ENCODE measurements around the gene DGKD. TPM values are rescaled to one million over a fixed set of nuclear protein-coding genes. Genes with fewer than 3 reads are reported as not detected.

The DGKD gene
- total RNA-seq, 1 donor from 2014 or later: 17.7 TPM

DNA sequence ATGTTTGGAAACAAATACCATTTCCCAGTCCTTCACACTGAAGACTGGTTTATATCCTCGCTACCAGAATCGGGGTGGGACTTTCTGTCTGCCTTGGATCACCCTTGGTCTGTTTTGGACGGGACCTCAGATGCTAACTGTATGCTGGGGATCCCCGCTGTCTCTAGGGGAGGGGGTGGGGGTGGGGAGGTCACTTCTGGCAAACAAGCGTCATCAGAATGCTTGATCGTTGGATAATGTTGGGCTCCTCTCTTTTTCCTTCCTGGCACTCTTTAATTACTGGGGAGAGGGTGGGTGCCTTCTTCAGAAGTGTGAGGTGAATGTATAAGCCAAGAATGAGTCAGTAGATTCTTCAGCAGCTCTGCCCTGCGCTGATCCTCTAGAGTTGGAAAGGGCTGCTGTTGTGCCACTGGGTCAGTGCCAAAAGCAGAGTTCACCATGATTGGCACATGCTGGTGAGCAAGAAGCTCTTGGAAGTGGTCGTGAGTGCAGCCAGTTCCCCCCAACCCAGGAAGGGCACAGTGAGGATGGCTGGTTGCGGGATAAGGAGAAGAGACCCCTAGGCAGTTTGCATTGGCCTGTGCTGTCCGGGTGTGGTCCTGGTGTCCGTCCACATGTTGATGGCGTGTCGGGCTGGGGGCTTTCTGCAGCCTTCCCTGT, 32.2 kb downstream of the DGKD start:
- no peak for FAIRE-seq
- Histone ChIP-seq H3K79me2 (ENCODE audit: insufficient read depth, low read length) (peaks cover 21% of the 10 kb centered on the region), H2AFZ (ENCODE audit: low read depth, low read length) (no peak overlapping the region), H3K9ac (ENCODE audit: low read length) (peak overlapping the region; percentile 48), H3K27me3 (ENCODE audit: insufficient read depth, low read length) (no peaks in the 10 kb centered on the region), H3K4me3 (ENCODE audit: insufficient read depth, low read depth, low read length) (no peak overlapping the region), H3K4me1 (ENCODE audit: insufficient read depth, low read length) (peaks cover 23% of the 10 kb centered on the region), H3K9me3 (ENCODE audit: insufficient read depth, low read depth, low read length) (no peaks in the 10 kb centered on the region), H3K36me3 (ENCODE audit: insufficient read depth, low read length) (no peaks in the 10 kb centered on the region), H3K4me2 (ENCODE audit: low read length) (peak overlapping the region; percentile 26), H4K20me1 (ENCODE audit: insufficient read depth, low read length) (peaks cover 46% of the 10 kb centered on the region), H3K27ac (ENCODE audit: low read depth, low read length) (no peak overlapping the region)
- peak; percentile 54 for DNase-seq (ENCODE audit: low read depth)
- H3K4me3 Mint-ChIP-seq (ENCODE audit: unreplicated experiment): no peak overlapping the region
- no peak overlapping the region for H3K27ac Mint-ChIP-seq (ENCODE audit: unreplicated experiment)
- no peaks in the 10 kb centered on the region for H3K9me3 Mint-ChIP-seq (ENCODE audit: unreplicated experiment)
- H3K4me1 Mint-ChIP-seq (ENCODE audit: low read depth, unreplicated experiment): peaks cover 20% of the 10 kb centered on the region
- H3K36me3 Mint-ChIP-seq (ENCODE audit: low read depth, unreplicated experiment): peaks cover 3% of the 10 kb centered on the region
- TF ChIP-seq EZH2 (IDR thresholded peaks at IDR 0.05; ENCODE audit: insufficient read depth, low read length): no peak
- TF ChIP-seq CTCF (IDR thresholded peaks at IDR 0.05; ENCODE audit: insufficient read depth, low read depth, low read length): no peak
- no peaks in the 10 kb centered on the region for H3K27me3 Mint-ChIP-seq (ENCODE audit: low read depth, unreplicated experiment)

DNA sequence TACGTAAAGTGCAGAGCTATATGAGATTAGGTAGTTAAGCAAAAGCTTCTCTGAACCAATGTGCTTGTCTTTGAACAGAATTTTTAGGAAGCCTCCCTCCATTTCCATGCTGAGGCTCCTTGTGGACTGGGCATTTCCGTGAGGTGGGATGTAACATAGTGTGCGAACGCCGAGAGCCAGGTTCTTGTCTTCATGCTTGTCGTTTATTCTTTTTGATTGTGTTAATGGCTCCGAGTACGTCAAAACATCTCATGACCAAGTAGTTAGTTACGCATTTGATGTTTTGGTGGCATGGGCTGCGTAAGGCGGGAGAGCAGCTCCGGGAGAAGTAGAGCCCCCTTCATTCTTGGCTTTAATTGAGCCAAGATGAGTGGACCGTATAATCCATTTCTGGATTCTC, 32.9 kb downstream of the DGKD start:
- DNase-seq (ENCODE audit: low read depth) (no peak), FAIRE-seq (no peak)
- H3K9me3 Mint-ChIP-seq (ENCODE audit: unreplicated experiment): no peaks in the 10 kb centered on the region
- H3K36me3 ChIP-seq (ENCODE audit: insufficient read depth, low read length): no peaks in the 10 kb centered on the region
- peak overlapping the region; percentile 43 for H3K27ac ChIP-seq (ENCODE audit: low read depth, low read length)
- H3K4me1 Mint-ChIP-seq (ENCODE audit: low read depth, unreplicated experiment): peaks cover 20% of the 10 kb centered on the region
- H2AFZ ChIP-seq (ENCODE audit: low read depth, low read length): peak overlapping the region; percentile 39
- H4K20me1 ChIP-seq (ENCODE audit: insufficient read depth, low read length): peaks cover 46% of the 10 kb centered on the region
- no peaks in the 10 kb centered on the region for H3K27me3 Mint-ChIP-seq (ENCODE audit: low read depth, unreplicated experiment)
- no peaks in the 10 kb centered on the region for H3K9me3 ChIP-seq (ENCODE audit: insufficient read depth, low read depth, low read length)
- H3K4me2 ChIP-seq (ENCODE audit: low read length): peak overlapping the region; percentile 80
- H3K27ac Mint-ChIP-seq (ENCODE audit: unreplicated experiment): no peak overlapping the region
- no peak overlapping the region for H3K4me3 ChIP-seq (ENCODE audit: insufficient read depth, low read depth, low read length)
- H3K4me3 Mint-ChIP-seq (ENCODE audit: unreplicated experiment): no peak overlapping the region
- H3K9ac ChIP-seq (ENCODE audit: low read length): peak overlapping the region; percentile 48
- H3K79me2 ChIP-seq (ENCODE audit: insufficient read depth, low read length): peaks cover 21% of the 10 kb centered on the region
- peaks cover 3% of the 10 kb centered on the region for H3K36me3 Mint-ChIP-seq (ENCODE audit: low read depth, unreplicated experiment)
- H3K4me1 ChIP-seq (ENCODE audit: insufficient read depth, low read length): peaks cover 23% of the 10 kb centered on the region
- H3K27me3 ChIP-seq (ENCODE audit: insufficient read depth, low read length): no peaks in the 10 kb centered on the region
- TF ChIP-seq CTCF (IDR thresholded peaks at IDR 0.05; ENCODE audit: insufficient read depth, low read depth, low read length) (no peak), EZH2 (IDR thresholded peaks at IDR 0.05; ENCODE audit: insufficient read depth, low read length) (no peak)
